Measurements from ENCODE around the gene BMP2K. TPM values are rescaled to one million over a fixed set of nuclear protein-coding genes. Genes with fewer than 3 reads are reported as not detected.

Gene BMP2K
- polyA plus RNA-seq, 2 of the 4 experiments (the other 2 are of a cell fraction) = 9.9 to 19.7 TPM

- DNase-seq (ENCODE audit: low read depth in 1 of 2, low spot score in 1 of 2) (no peak), FAIRE-seq (no peak), ATAC-seq (no peak)
- Histone ChIP-seq H3K4me1 (no peaks in the 10 kb centered on the region), H3K27ac (no peak overlapping the region), H3K4me3 (no peak overlapping the region), H3K4me2 (no peak overlapping the region), H3K9me3 (peaks cover 7% of the 10 kb centered on the region; the same call in 2 of the 3 replicates)
- TF ChIP-seq HOXA7 (CRISPR knock-in tag; IDR thresholded peaks at IDR 0.05) (no peak), TP53 (CRISPR knock-in tag; IDR thresholded peaks at IDR 0.05) (no peak), MAZ (IDR thresholded peaks at IDR 0.05; ENCODE audit: borderline replicate concordance, low read depth, low read length) (no peak)
- 80% methylated on average over 7 of the region's 7 CpGs for WGBS (ENCODE audit: missing lambda C conversion rate)
- ChIA-PET POLR2A (no interaction called here), CTCF (interaction anchor here (0.7 kb wide), 1 partner anchor 8 kb away, joined by 3 read pairs; no protein-coding TSS in a partner anchor)
Measured at GRCh38 chr4:78809928-78810835, 34.0 kb downstream of the BMP2K start.

GRCh38 chr4:78811034-78811433 lies 34.9 kb downstream of the BMP2K start:
- ATAC-seq = no peak
- POLR2A ChIA-PET = no interaction called here
- no peak for DNase-seq (ENCODE audit: low read depth in 1 of 2, low spot score in 1 of 2)
- no peaks in the 10 kb centered on the region for H3K4me1 ChIP-seq
- H3K27ac ChIP-seq = no peak overlapping the region
- H3K4me3 ChIP-seq = no peak overlapping the region
- no peak for FAIRE-seq
- no peak overlapping the region for H3K4me2 ChIP-seq
- TF ChIP-seq MAFK (IDR thresholded peaks at IDR 0.05; ENCODE audit: partially characterized antibody) = no peak
- no peak for TF ChIP-seq HDAC2 (IDR thresholded peaks at IDR 0.05)
- no peak for TF ChIP-seq POLR2A (IDR thresholded peaks at IDR 0.05; ENCODE audit: low read length)
- TF ChIP-seq NPAS2 (CRISPR knock-in tag; IDR thresholded peaks at IDR 0.05; ENCODE audit: borderline replicate concordance) = no peak
- no peak for TF ChIP-seq HMGXB4 (CRISPR knock-in tag; IDR thresholded peaks at IDR 0.05; ENCODE audit: borderline replicate concordance)
- TF ChIP-seq TP53 (CRISPR knock-in tag; IDR thresholded peaks at IDR 0.05) = no peak
- TF ChIP-seq HOXB13 (CRISPR knock-in tag; IDR thresholded peaks at IDR 0.05; ENCODE audit: low read depth) = no peak
- TF ChIP-seq POLR2AphosphoS2 (conservative IDR thresholded peaks at IDR 0.05; ENCODE audit: low read length) = no peak
- no peak for TF ChIP-seq PHF8 (IDR thresholded peaks at IDR 0.05; ENCODE audit: borderline replicate concordance, low read depth)
- TF ChIP-seq GATA3 (IDR thresholded peaks at IDR 0.05; ENCODE audit: borderline replicate concordance) = no peak
- no peak for TF ChIP-seq ZNF302 (CRISPR knock-in tag; IDR thresholded peaks at IDR 0.05)
- TF ChIP-seq HOXB5 (CRISPR knock-in tag; IDR thresholded peaks at IDR 0.05) = no peak
- no peak for TF ChIP-seq CBX8 (IDR thresholded peaks at IDR 0.05)
- TF ChIP-seq MYC (IDR thresholded peaks at IDR 0.05; ENCODE audit: borderline replicate concordance, low read length) = no peak
- TF ChIP-seq BCL3 (IDR thresholded peaks at IDR 0.05) = no peak
- no peak for TF ChIP-seq CTCF (IDR thresholded peaks at IDR 0.05)
- TF ChIP-seq EHF (CRISPR knock-in tag; IDR thresholded peaks at IDR 0.05) = no peak
- no peak for TF ChIP-seq JUN (IDR thresholded peaks at IDR 0.05)
- TF ChIP-seq RARB (CRISPR knock-in tag; IDR thresholded peaks at IDR 0.05) = no peak
- no peak for TF ChIP-seq REST (IDR thresholded peaks at IDR 0.05)
- CTCF ChIA-PET = interaction anchor here (1.1 kb wide), 1 partner anchor 52 kb away, joined by 3 read pairs; no protein-coding TSS in a partner anchor
- 98% methylated on average over 2 of the region's 2 CpGs for WGBS (ENCODE audit: missing lambda C conversion rate)
- H3K9me3 ChIP-seq = peaks cover 7% of the 10 kb centered on the region; the same call in 2 of the 3 replicates

Measured in A549 (cell line).